ENCODE results near the gene COL5A1.

GRCh38 chr9:134633362-134634142, 8.1 kb upstream of the COL5A1 start:
- no peak for TF ChIP-seq CTCF (IDR thresholded peaks at IDR 0.05)
- TF ChIP-seq POLR2A (IDR thresholded peaks at IDR 0.05) = no peak
- no peak for TF ChIP-seq EP300 (IDR thresholded peaks at IDR 0.05)

Measured in tibial nerve (tissue), 4 donors.